GM12878 (cell line): ENCODE data around the gene GRIK4. TPM values are rescaled to one million over a fixed set of nuclear protein-coding genes. Genes with fewer than 3 reads are reported as not detected.

Experiments
- ATAC-seq: fragments of 200-7000 bp; cut with Tn5 transposase; 3 replicates; pipeline ENCODE4 v1.9.1; 2020; ENCODE audit warnings: mild to moderate bottlenecking, moderate library complexity
- BruUV-seq: library from RNA; stranded (reverse); fragments of 400-500 nt; replicated peaks from 2 replicates; lab custom pipeline; 2021; lab: Mats Ljungman, UMichigan
- CTCF ChIA-PET: fragments of 300-600 bp; sonication (Branson Sonifier 250); formaldehyde crosslinking; extraction: SDS; loops from one replicate; lab custom pipeline; 2021; ENCODE audit warnings: inconsistent platforms; lab: Yijun Ruan, JAX
- POLR2A ChIA-PET: fragments of 350-600 bp; formaldehyde crosslinking; extraction: SDS; loops from one replicate; lab custom pipeline; 2021; ENCODE audit warnings: inconsistent platforms; lab: Charles Lee
- RAD21 ChIA-PET: fragments of 300-600 bp; sonication (Branson Sonifier 250); formaldehyde crosslinking; loops from one replicate; lab custom pipeline; 2023; ENCODE audit warnings: antibody characterized with exemption; ENCODE audit not compliant: unreplicated experiment; lab: Charles Lee
- SMC1A ChIA-PET: fragments of 300-600 bp; sonication (Branson Sonifier 250); formaldehyde crosslinking; loops from one replicate; lab custom pipeline; 2023; ENCODE audit not compliant: unreplicated experiment, uncharacterized antibody; lab: Charles Lee
- DNase-seq: peaks from one replicate; pipeline ENCODE4 v3.0.0-alpha.2; 2011; ENCODE audit warnings: low read depth, low spot score
- FAIRE-seq: peaks from 3 replicates; lab custom pipeline; 2011; peaks lifted over from hg19 to GRCh38; lab: Jason Lieb, UNC
- H2AFZ ChIP-seq: 2 replicates; pipeline ENCODE4 v1.6.0; 2011; ENCODE audit warnings: low read depth, low read length, control low read depth; ENCODE audit not compliant: control insufficient read depth
- H3K27ac ChIP-seq: 2 replicates; pipeline ENCODE4 v1.5.1; 2011; ENCODE audit warnings: control low read depth; ENCODE audit not compliant: control insufficient read depth, insufficient read depth
- H3K27me3 ChIP-seq, 2 experiments: replicated peaks in 1 of 2; 2 replicates each; pipeline versions ENCODE4 v1.6.0 to v1.6.1; 2011; ENCODE audit warnings: low read length in 1 of 2; ENCODE audit not compliant: control insufficient read depth in 2 of 2, insufficient read depth in 2 of 2
- H3K36me3 ChIP-seq, 2 experiments: 2 replicates each; pipeline ENCODE4 v1.5.1; 2011; ENCODE audit warnings: low read length in 1 of 2; ENCODE audit not compliant: control insufficient read depth in 2 of 2, insufficient read depth in 2 of 2
- H3K4me1 ChIP-seq: 2 replicates; pipeline ENCODE4 v1.6.1; 2011; ENCODE audit warnings: mild to moderate bottlenecking, low read length, moderate library complexity, mixed read lengths; ENCODE audit not compliant: control insufficient read depth, insufficient read depth
- H3K4me2 ChIP-seq: 2 replicates; pipeline ENCODE4 v1.6.0; 2011; ENCODE audit warnings: control low read depth; ENCODE audit not compliant: control insufficient read depth, insufficient read depth
- H3K4me3 ChIP-seq: fragments of 200-600 bp; sonication (generic); 2 replicates; pipeline ENCODE4 v1.5.1; 2016
- H3K79me2 ChIP-seq: 2 replicates; pipeline ENCODE4 v1.6.0; 2011; ENCODE audit warnings: low read length; ENCODE audit not compliant: control insufficient read depth, insufficient read depth
- H3K9ac ChIP-seq: 2 replicates; pipeline ENCODE4 v1.8.0; 2011; ENCODE audit warnings: low read length, control low read depth, mixed read lengths; ENCODE audit not compliant: control insufficient read depth, insufficient read depth
- H3K9me3 ChIP-seq: replicated peaks from 3 replicates; pipeline ENCODE4 v1.5.1; 2011; ENCODE audit warnings: mild to moderate bottlenecking, low read length; ENCODE audit not compliant: control insufficient read depth, insufficient read depth
- H4K20me1 ChIP-seq: 2 replicates; pipeline ENCODE4 v1.6.0; 2011; ENCODE audit not compliant: control insufficient read depth, insufficient read depth
- CBFB ChIP-seq: IDR thresholded peaks from 2 replicates; pipeline ENCODE4 v1.6.1; 2016; ENCODE audit warnings: antibody characterized with exemption, low read depth
- CHD2 ChIP-seq: IDR thresholded peaks from 2 replicates; pipeline ENCODE4 v1.6.1; 2011; ENCODE audit warnings: low read depth, low read length, improper control_type of control experiment, borderline replicate concordance
- ELK1 ChIP-seq: IDR thresholded peaks from 2 replicates; pipeline ENCODE4 v1.6.1; 2012; ENCODE audit warnings: low read depth, low read length, improper control_type of control experiment
- IKZF2 ChIP-seq, 2 experiments: fragments of 450-650 bp; IDR thresholded peaks; 2 replicates each; pipeline ENCODE4 v1.6.1; 2017; ENCODE audit warnings: mild to moderate bottlenecking in 2 of 2, moderate library complexity in 2 of 2
- JUND ChIP-seq: IDR thresholded peaks from 2 replicates; pipeline ENCODE4 v1.6.1; 2012; ENCODE audit warnings: low read depth, mild to moderate bottlenecking, low read length, improper control_type of control experiment, moderate library complexity
- KLF5 ChIP-seq: fragments of 450-650 bp; IDR thresholded peaks from 2 replicates; pipeline ENCODE4 v1.6.1; 2014; ENCODE audit warnings: mild to moderate bottlenecking; ENCODE audit not compliant: partially characterized antibody
- MEF2A ChIP-seq: IDR thresholded peaks from 2 replicates; pipeline ENCODE4 v1.6.1; 2011; ENCODE audit warnings: low read depth, mild to moderate bottlenecking, low read length, moderate library complexity; ENCODE audit not compliant: insufficient read depth
- POLR2A ChIP-seq: IDR thresholded peaks from 2 replicates; pipeline ENCODE4 v1.6.1; 2011; ENCODE audit warnings: low read depth, mild to moderate bottlenecking, low read length
- PRDM15 ChIP-seq: fragments of 450-650 bp; formaldehyde crosslinking; IDR thresholded peaks from 2 replicates; pipeline ENCODE4 v1.4.0; 2020; ENCODE audit warnings: mild to moderate bottlenecking, moderate library complexity
- RFX5 ChIP-seq: IDR thresholded peaks from 2 replicates; pipeline ENCODE4 v1.6.1; 2011; ENCODE audit warnings: low read depth, low read length, improper control_type of control experiment
- RUNX3 ChIP-seq: IDR thresholded peaks from 2 replicates; pipeline ENCODE4 v1.6.1; 2012; ENCODE audit warnings: low read length, inconsistent platforms
- SMARCA5 ChIP-seq: fragments of 450-650 bp; IDR thresholded peaks from 2 replicates; pipeline ENCODE4 v1.6.1; 2017; ENCODE audit warnings: mild to moderate bottlenecking
- SPI1 ChIP-seq: IDR thresholded peaks from 2 replicates; pipeline ENCODE4 v1.6.1; 2011; ENCODE audit warnings: low read depth, mild to moderate bottlenecking, low read length, moderate library complexity, borderline replicate concordance; ENCODE audit not compliant: insufficient read depth
- SRF ChIP-seq, 2 experiments: IDR thresholded peaks; 2 replicates each; pipeline ENCODE4 v1.6.1; 2011; ENCODE audit warnings: low read depth in 2 of 2, low read length in 2 of 2, mild to moderate bottlenecking in 1 of 2, moderate library complexity in 1 of 2
- TCF12 ChIP-seq: IDR thresholded peaks from 2 replicates; pipeline ENCODE4 v1.6.1; 2011; ENCODE audit warnings: low read depth, mild to moderate bottlenecking, low read length
- WRNIP1 ChIP-seq: IDR thresholded peaks from 2 replicates; pipeline ENCODE4 v1.6.1; 2011; ENCODE audit warnings: low read depth, low read length, improper control_type of control experiment, borderline replicate concordance
- YBX1 ChIP-seq: fragments of 450-650 bp; IDR thresholded peaks from 2 replicates; pipeline ENCODE4 v1.6.1; 2016; ENCODE audit warnings: antibody characterized with exemption
- WGBS: methylation state at CpG from one replicate; pipeline ENCODE4 v1.1.6; 2016; ENCODE audit warnings: low lambda C conversion rate; ENCODE audit not compliant: insufficient replicate concordance, insufficient coverage; ENCODE audit errors: missing lambda C conversion rate; 5-methylcytosine and 5-hydroxymethylcytosine counted together
- in situ Hi-C: fragments of 300-500 bp; cut with MboI; formaldehyde crosslinking; loops from 9 replicates; pipeline ENCODE4 v1.14.3; 2018; ENCODE audit warnings: mixed read lengths
- intact Hi-C: fragments of 100-400 bp; cut with micrococcal nuclease; formaldehyde crosslinking; loops from one replicate; pipeline ENCODE4 v1.14.2; 2022; ENCODE audit not compliant: unreplicated experiment
- polyA plus RNA-seq, 11 experiments: library from polyadenylated mRNA; depleted of rRNA in 4 of 11; unstranded in 6 of 11; stranded (reverse) in 5 of 11; fragments of >200 nt; fragmentation: Nextera tagmentation in 4 of 11; fragmentation: Illumina TruSeq in 1 of 11; extraction: Ambion mirVana in 4 of 11; extraction: Trizol in 1 of 11; gene quantifications; 1 replicate in 1 of 11; 2 replicates in 10 of 11; pipeline versions ENCODE4 v1.2.1 to v1.2.3, GENCODE V29; 2011 to 2016; ENCODE audit warnings: inconsistent platforms in 2 of 11, missing spikeins in 2 of 11, low read depth in 1 of 11
- total RNA-seq, 4 experiments: library from RNA; depleted of rRNA in 3 of 4; stranded (reverse); fragments of >200 nt in 3 of 4; fragmentation: Illumina TruSeq in 1 of 4; extraction: Trizol in 1 of 4; gene quantifications; 2 replicates each; pipeline versions ENCODE4 v1.2.1 to v1.2.3, GENCODE V29; 2013 to 2021

GRIK4 gene
- total and polyA plus RNA-seq, 10 of the 15 experiments (the other 5 are each of a cell fraction or from before 2014, with no cell fraction given) = 0.33 to 3.6 (median 0.72) TPM

- H3K4me2 ChIP-seq = no peak overlapping the region
- no peak overlapping the region for H3K4me3 ChIP-seq
- in situ Hi-C loops = no loop called here
- TF ChIP-seq SMARCA5 = no peak
- TF ChIP-seq YBX1 = no peak
- no peak for TF ChIP-seq ELK1
- no peak for TF ChIP-seq CBFB
- TF ChIP-seq KLF5 = no peak
- no peak for TF ChIP-seq SPI1
- TF ChIP-seq RFX5 = no peak
- TF ChIP-seq JUND = no peak
- TF ChIP-seq IKZF2 (IDR thresholded peaks at IDR 0.05) = no peak
- no peak for TF ChIP-seq SRF (IDR thresholded peaks at IDR 0.05; ENCODE audit: low read depth in 2 of 2, low read length in 2 of 2)
- no peak for TF ChIP-seq CHD2
- TF ChIP-seq PRDM15 (CRISPR knock-in tag) = no peak
- no peak for TF ChIP-seq MEF2A
- no peak for TF ChIP-seq POLR2A
- TF ChIP-seq TCF12 = no peak
- TF ChIP-seq WRNIP1 = no peak
- no peak for TF ChIP-seq RUNX3
- TF ChIP-seq, all 136 proteins: peak for 0
- Histone ChIP-seq H2AFZ (no peak overlapping the region), H3K9ac (no peak overlapping the region), H3K4me1 (no peaks in the 10 kb centered on the region), H4K20me1 (no peaks in the 10 kb centered on the region), H3K36me3 (no peaks in the 10 kb centered on the region), H3K9me3 (no peaks in the 10 kb centered on the region), H3K27ac (no peak overlapping the region), H3K27me3 (no peaks in the 10 kb centered on the region), H3K79me2 (no peaks in the 10 kb centered on the region)
- BruUV-seq = no TSS peak
- ChIA-PET CTCF (interaction anchor here (1.6 kb wide), 1 partner anchor 51 kb away, joined by 6 read pairs; no protein-coding TSS in a partner anchor), RAD21 (no interaction called here), POLR2A (interaction anchor here (0.5 kb wide), 1 partner anchor 174 kb away, joined by 5 read pairs; no protein-coding TSS in a partner anchor), SMC1A (interaction anchor here (1.0 kb wide), 1 partner anchor 17 kb away, joined by 3 read pairs; no protein-coding TSS in a partner anchor)
- no peak for ATAC-seq
- FAIRE-seq = no peak
- no peak for DNase-seq
- intact Hi-C loops = no loop called here
- WGBS = 38% methylated on average over 9 of the region's 9 CpGs
Observed at GRCh38 chr11:120751550-120751949, 240.0 kb downstream of the GRIK4 start.
